ENCODE data around the gene CERCAM.

Gene CERCAM

GRCh38 chr9:128424268-128424780, 3.7 kb downstream of the CERCAM start:
- DNase-seq (ENCODE audit: low read depth) = no peak
- H3K4me3 ChIP-seq (ENCODE audit: low read depth, low read length) = no peak overlapping the region
- TF ChIP-seq CTCF (IDR thresholded peaks at IDR 0.05; ENCODE audit: low read depth, low read length, missing control alignments) = no peak
- in situ Hi-C loops (cut with HindIII; ENCODE audit: low sequenced_read_pairs) = no loop called here

- no peak for TF ChIP-seq CTCF (IDR thresholded peaks at IDR 0.05; ENCODE audit: low read depth, low read length, missing control alignments)
- in situ Hi-C loops (cut with HindIII; ENCODE audit: low sequenced_read_pairs) = no loop called here
Measured at GRCh38 chr9:128428644-128429512, 8.2 kb downstream of the CERCAM start.

GRCh38 chr9:128429513-128430086, 8.9 kb downstream of the CERCAM start:
- in situ Hi-C loops (cut with HindIII; ENCODE audit: low sequenced_read_pairs) = no loop called here
- no peak for DNase-seq (ENCODE audit: low read depth)
- TF ChIP-seq CTCF (IDR thresholded peaks at IDR 0.05; ENCODE audit: low read depth, low read length, missing control alignments) = no peak
- no peak overlapping the region for H3K4me3 ChIP-seq (ENCODE audit: low read depth, low read length)

More at GRCh38 chr9:128428644-128429512, 8.2 kb downstream of the CERCAM start:
- no peak overlapping the region for H3K4me3 ChIP-seq (ENCODE audit: low read depth, low read length)
- no peak for DNase-seq (ENCODE audit: low read depth)

GRCh38 chr9:128431207-128431606, 10.6 kb downstream of the CERCAM start:
- no peak for DNase-seq (ENCODE audit: low read depth)
- TF ChIP-seq CTCF (IDR thresholded peaks at IDR 0.05; ENCODE audit: low read depth, low read length, missing control alignments) = no peak
- no peak overlapping the region for H3K4me3 ChIP-seq (ENCODE audit: low read depth, low read length)
- in situ Hi-C loops (cut with HindIII; ENCODE audit: low sequenced_read_pairs) = no loop called here

GRCh38 chr9:128434340-128434739, 13.7 kb downstream of the CERCAM start:
- DNase-seq (ENCODE audit: low read depth) = no peak
- TF ChIP-seq CTCF (IDR thresholded peaks at IDR 0.05; ENCODE audit: low read depth, low read length, missing control alignments) = no peak
- in situ Hi-C loops (cut with HindIII; ENCODE audit: low sequenced_read_pairs) = no loop called here
- H3K4me3 ChIP-seq (ENCODE audit: low read depth, low read length) = no peak overlapping the region

GRCh38 chr9:128435611-128436010, 15.0 kb downstream of the CERCAM start:
- H3K4me3 ChIP-seq (ENCODE audit: low read depth, low read length) = no peak overlapping the region
- DNase-seq (ENCODE audit: low read depth) = no peak
- in situ Hi-C loops (cut with HindIII; ENCODE audit: low sequenced_read_pairs) = no loop called here
- no peak for TF ChIP-seq CTCF (IDR thresholded peaks at IDR 0.05; ENCODE audit: low read depth, low read length, missing control alignments)
